HG02763 (cell line): ENCODE data around the gene DMTF1.

ENCODE experiments used
- ATAC-seq: cut with Tn5 transposase; IDR thresholded peaks from one replicate; pipeline ENCODE4 v1.9.1; 2021; ENCODE audit warnings: mild to moderate bottlenecking, moderate library complexity; ENCODE audit not compliant: unreplicated experiment

Gene DMTF1

DNA sequence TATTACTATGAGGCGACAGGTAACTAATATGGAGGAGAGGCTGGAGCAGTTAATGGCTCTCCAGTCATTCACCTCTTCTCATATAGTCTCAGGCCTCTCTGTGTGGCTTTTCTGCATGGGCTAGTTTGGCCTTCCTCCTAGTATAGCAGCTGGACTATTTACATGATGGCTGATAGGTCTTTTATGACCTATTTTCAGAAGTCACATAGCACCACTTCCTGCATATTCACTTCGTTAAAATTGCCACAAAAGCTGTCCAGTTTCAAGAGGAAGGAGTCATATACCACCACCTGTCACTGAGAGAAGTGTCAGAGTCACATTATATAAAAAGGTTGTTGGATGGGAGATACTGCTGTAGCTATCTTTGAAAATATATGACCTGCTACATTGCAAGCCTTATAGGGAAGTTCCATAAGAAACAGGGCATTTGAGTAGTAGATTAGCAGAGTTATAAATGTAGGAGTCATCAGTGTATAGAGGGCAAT is 8.0 kb upstream of the DMTF1 start:
- ATAC-seq, result peak; percentile 96

DNA sequence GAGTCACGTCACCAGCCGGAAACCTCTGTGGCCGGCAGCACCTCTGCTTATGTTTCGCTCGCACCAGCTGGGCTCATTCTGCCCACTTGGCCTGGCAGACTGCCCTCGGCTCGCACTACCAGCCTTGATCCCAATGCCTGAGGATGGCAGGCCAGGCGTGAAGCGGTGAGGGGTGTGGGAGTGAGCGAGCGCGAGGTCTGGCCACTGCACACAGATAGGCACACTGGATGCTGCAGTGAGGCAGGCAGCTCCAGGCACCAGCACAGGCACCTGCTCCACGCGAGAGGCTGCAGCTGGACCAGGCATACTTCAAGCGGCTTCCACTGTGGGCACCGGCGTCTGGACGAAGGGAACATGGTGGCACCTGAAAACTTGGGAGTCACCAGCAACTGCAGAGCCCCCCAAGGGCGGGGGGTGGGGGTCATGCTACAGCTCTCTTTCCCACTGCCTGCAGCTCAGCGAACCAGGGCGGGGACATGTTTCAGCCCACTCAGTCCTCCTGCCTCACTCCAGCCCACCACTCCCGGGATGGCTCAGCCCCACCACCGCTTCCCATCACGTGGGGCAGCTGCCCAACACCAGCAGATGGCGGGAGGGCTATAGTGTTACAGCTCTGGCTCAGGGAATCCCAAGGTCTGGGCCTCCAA is 5.4 kb upstream of the DMTF1 start:
- no peak for ATAC-seq

GRCh38 chr7:87147500-87147899 is 4.8 kb upstream of the DMTF1 start:
- ATAC-seq, result no peak

- ATAC-seq, result no peak
These were observed 3.8 kb upstream of the DMTF1 start for GRCh38 chr7:87148332-87148955.

DNA sequence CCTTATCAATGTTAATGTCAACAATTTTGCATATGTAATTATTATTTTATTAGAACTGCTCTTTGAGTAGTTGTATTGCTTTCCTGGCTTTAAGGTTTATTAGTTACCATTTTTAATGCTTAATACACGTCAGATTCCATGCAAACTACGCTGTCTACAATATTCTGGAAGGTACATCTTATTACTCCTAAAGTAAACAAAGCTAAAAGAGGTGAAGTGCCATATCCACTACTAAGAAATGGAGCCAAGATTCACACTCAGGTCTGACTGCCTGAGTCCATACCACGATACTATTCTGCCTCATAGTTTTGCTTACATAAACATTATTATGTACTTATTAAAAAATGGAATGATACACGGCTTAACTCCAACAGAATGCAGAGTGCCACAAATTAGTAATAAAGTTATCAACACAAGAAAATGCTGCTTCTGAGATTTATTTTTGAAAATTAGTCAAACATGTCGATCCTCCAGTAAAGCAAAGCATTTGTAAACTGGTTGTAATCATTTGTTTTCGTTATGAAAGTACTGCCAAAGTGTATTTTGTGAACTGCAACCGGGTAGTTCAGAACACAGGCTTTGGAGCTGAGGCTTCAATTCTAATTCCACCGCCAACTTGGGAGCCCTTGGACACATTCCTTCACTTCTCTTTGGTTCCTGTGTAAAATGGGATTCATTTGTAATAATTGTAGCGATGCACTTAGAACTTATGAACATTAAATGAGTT is 1.1 kb upstream of the DMTF1 start:
- ATAC-seq, result no peak

GRCh38 chr7:87151729-87152111 is 533 bp upstream of the DMTF1 start:
- ATAC-seq, result peak; percentile 28

GRCh38 chr7:87152897-87153641 is 816 bp downstream of the DMTF1 start:
- peak; percentile 5 for ATAC-seq

- ATAC-seq, result no peak
These were observed 1.9 kb downstream of the DMTF1 start for GRCh38 chr7:87154166-87154565.

DNA sequence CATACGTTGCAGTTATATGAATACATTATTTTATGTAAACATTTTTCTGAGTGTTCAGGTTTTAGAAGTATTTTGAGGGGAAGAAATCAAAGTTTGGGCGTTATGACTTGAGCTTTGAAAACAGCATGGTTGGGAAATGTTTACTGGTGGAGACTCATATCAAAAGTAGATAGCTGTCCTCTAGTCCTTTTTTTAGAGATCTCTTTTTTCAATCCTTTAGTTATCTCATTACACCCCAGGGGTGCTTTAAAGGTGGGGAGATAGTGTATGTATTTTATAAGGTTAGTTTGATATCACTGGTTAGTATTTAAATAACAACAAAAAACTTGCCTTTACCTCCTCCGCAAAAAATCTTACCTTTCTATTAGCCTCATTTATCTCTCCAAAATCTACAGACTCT is 2.3 kb downstream of the DMTF1 start:
- ATAC-seq, result no peak

DNA sequence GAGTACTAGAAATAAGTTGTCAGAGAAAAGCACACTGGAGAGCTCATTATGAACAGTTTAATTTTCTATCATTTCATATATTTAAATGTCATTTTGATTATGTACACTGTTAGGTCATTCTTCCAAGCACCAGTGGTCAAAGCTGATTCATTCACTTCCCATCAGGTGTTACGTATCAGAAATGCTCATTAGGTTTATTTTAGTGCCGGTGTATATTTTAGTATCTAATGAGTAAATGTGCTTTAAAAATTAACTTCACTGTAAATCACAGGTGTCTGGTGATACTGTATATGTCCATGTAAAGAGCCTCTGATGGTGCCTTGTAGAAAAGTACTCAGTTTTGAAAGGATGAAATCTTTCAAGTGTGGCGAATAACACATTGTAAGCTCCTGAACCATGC is 3.5 kb downstream of the DMTF1 start:
- ATAC-seq, result no peak

DNA sequence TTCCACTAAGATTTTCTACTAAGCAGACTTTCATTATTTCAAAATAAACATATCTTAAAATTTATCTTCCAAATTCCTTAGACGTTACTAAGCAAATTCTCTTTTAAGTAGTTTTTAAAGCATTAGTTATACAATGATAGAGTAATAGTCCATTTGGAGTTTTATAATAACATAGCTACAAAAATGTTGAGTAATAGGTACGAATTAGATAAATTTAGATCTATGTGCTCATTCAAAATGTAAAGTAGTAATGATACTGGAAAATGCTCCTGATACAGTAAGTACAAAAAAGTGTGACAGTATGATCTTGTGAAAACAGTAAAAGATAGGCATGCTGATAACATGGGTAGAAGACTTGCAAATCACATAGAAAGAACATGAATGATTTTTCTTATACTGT is 4.5 kb downstream of the DMTF1 start:
- ATAC-seq, result no peak

DNA sequence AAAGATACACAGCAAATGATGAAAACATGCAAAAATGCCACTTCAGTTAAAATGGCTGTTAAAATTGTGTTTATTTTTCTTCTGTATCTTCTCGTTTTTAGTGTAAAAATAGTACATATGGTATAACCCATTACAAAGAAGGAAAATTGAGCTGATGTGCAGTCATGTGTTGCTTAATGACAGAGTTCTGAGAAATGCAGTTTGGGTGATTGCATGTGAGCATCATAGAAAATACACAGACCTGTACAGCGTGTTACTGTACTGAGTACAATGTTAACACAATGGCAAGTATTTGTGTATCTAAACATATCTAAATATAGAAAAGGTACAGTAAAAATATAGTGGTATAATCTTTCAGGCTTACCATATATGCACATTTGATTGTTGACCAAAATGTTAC is 7.3 kb downstream of the DMTF1 start:
- no peak for ATAC-seq

- ATAC-seq, result no peak
These were observed 12.2 kb downstream of the DMTF1 start for GRCh38 chr7:87164433-87164832.

DNA sequence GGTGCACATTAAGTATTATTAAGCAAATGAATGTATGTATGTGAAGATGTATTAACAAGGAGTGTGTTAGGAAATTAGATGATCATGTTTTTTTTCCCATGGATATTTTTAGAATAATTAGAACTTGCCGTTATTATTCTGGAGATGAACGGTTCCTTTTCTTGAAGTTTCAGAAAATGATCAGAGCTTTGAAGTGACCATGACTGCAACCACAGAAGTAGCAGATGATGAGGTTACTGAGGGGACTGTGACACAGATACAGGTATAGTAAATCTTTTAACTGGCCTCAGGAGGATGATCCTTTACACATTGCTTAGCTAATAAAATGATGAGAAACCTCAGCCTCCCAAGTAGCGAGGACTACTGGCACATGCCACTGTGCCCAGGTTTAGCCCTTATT is 18.6 kb downstream of the DMTF1 start:
- no peak for ATAC-seq

DNA sequence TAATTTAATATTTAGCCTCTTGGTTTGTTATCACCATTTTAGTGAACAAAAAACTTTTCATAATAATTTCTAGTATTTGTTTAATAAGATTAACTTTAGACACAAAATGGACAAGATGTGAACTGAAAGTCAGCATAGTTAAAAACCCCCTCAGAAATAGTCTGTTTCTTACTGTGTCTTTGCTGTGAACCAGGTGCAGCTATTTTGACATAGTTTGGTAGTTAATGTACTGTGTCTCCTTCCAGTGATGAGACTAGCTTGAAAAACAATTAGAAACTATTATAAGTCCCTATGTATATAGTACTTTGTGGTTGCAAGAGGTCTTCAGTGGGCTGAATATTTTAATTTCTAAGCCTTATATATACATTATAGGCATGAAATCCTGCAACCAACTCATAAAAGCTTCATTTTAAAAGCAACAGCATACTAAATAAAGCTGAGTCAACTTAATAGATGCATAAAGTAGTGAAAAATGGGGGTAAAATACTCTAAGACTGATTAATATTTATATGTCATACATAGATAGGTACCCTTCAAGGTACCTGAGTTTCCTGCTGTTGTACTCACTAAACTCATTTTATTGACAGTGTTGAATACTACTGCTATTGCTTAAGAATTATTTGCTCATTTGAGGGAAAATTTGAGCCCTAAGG is 19.2 kb downstream of the DMTF1 start:
- ATAC-seq, result no peak

GRCh38 chr7:87173471-87173870 is 21.2 kb downstream of the DMTF1 start:
- no peak for ATAC-seq

- no peak for ATAC-seq
These were observed 26.1 kb downstream of the DMTF1 start for GRCh38 chr7:87178320-87178719.

- no peak for ATAC-seq
These were observed 26.9 kb downstream of the DMTF1 start for GRCh38 chr7:87179180-87179579.

GRCh38 chr7:87187120-87187519 is 34.9 kb downstream of the DMTF1 start:
- no peak for ATAC-seq

DNA sequence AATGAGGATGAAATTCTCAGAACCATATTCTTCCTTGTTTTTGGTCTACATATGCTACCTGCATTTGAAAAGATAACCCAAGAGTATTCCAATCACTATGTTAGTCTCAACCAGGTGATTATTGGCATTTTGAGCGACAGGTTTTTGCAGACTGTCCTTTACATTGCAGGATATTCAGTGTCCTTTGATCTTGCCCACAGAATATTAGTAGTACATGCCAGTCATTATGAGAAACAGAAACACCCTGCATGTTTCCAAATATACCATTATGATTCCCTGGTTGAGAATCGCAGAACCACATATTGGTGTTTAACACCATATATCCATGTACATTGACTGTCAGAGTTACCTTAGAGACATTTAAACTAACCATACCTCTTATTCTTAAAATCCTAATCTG is 36.7 kb downstream of the DMTF1 start:
- no peak for ATAC-seq

DNA sequence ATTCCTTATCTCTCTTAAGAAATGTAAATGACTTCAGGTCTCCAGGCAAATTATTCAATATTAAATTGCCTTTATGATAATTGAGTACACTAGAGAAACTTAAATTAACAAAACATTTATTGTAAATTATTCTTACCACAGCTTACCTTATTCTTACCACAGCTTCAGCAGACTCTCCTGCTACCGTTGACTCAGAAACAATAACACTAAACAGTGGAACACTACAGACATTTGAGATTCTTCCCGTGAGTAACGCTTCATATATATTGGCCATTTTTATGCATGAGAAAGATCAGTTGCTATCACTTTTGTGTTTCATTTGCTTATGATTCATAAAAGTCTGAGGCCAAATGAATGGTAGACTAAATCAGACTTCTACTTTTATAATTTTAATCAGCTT is 38.5 kb downstream of the DMTF1 start:
- no peak for ATAC-seq
